ENCODE data around the gene PLEKHH3.

PLEKHH3 gene

GRCh38 chr17:42685831-42686230 lies 9.0 kb upstream of the PLEKHH3 start:
- no peak for DNase-seq

- no peak for DNase-seq
Observed at GRCh38 chr17:42684929-42685556, 8.2 kb upstream of the PLEKHH3 start.

GRCh38 chr17:42683407-42684034 lies 6.7 kb upstream of the PLEKHH3 start:
- no peak for DNase-seq

DNA sequence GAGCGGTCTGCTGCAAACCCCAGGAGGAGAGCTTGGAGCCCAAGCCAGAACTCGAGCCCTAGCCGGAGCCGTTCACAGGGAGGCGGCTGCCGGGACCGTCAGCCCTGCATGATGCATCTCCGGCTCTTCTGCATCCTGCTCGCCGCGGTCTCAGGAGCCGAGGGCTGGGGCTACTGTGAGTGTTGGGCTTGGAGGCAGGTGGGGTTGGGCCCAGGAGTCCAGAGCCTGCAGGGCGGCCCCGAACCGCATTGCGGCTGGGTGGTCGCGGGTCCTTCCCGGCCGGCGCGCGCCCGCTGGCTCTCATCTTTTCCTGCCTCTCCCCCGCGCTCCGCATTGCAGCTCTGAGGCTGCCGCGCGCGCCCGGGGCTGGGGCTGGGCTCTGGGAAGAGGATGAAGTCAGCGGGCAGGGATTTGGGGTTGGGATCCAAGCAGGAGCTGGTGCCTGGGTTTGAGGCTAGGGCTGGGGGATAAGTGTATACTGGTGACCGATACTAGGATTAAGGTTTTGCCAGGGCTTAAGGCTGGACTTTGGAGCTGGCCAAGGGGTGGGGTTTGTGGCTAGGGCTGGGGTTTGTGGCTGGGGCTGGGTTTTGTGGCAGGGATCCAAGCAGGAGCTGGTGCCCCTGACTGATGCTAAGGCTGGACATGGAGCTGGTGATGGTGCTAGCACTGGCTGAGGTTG lies 6.1 kb upstream of the PLEKHH3 start:
- DNase-seq, result peak in 1 of 2 donors; percentile 21

GRCh38 chr17:42681976-42682721 lies 5.4 kb upstream of the PLEKHH3 start, which contains the start of gene CNTNAP1:
Gene CNTNAP1 (plus strand): TSS chr17:42682531. CDS start chr17:42682830, 299 bp downstream.
- peak in 1 of 2 donors; percentile 30 for DNase-seq

DNA sequence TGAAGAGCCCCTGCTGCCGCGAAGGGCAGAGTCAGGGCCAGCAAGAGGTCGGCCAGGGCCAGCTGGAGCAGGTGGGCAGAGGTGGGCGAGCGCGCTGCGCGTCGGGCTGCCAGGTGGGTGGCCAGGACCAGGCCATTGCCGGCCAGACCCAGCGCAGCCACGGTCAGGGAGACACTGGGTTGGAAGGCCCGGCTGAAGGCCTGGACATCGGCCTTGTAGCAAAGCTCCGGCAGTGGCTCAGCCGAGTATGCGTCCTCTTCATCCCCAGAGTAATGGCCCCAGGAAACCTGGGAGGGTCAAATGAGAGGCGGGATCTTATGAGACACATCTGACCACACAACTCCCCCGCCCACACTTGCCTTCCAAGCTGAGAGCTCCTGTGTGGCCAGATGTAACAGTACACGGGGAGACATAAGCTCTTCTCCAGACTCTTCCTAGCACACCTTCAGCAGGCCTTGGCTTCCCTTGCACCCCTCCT lies 3.6 kb upstream of the PLEKHH3 start:
- DNase-seq, result no peak

GRCh38 chr17:42679492-42680330 lies 2.9 kb upstream of the PLEKHH3 start:
- peak; percentile 75 to 81 for DNase-seq

GRCh38 chr17:42678951-42679491 lies 2.2 kb upstream of the PLEKHH3 start:
- peak in 1 of 2 donors; percentile 63 for DNase-seq

GRCh38 chr17:42677921-42678781 lies 1.4 kb upstream of the PLEKHH3 start:
- DNase-seq, result peak; percentile 77 to 81

DNA sequence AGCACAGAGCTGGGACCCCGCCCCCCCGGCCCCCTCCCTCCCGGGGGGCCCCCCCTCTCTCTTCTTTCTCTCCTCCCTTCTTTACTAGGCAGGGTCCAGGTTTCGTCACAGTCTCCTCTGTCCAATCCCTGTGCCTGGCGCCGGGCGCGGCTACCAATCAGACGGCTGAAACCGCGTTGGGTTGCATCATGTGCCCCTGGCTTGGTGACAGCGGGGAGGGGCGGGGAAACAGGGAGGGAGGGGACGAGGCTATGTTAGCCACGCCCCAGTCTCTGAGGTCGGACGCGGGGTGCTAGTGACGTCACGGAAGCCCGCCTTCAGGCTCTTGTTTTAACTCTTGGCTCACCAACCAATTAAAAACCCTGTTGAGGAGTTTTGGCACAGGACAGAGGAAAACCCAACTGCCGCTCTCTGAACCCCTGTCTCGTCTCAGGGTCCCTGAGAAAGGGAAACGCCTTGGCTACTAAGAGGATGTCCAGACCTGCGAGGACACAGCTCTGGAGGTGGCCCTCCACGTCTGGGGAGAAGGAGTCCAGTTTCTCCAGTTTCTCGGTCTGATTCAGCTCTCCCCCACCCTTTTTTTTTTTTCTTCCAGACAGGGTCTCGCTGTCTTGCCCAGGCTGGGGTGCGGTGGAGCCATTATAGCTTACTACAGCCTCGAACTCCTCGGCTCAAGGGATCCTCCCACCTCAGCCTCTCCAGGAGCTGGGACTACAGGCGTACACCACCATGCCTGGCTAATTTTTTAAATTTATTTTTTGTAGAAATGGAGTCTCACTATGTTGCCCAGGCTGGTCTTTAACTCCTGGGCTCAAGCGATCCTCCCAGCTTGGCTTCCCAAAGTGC lies 441 bp upstream of the PLEKHH3 start:
- DNase-seq, result peak; percentile 99 to 100

DNA sequence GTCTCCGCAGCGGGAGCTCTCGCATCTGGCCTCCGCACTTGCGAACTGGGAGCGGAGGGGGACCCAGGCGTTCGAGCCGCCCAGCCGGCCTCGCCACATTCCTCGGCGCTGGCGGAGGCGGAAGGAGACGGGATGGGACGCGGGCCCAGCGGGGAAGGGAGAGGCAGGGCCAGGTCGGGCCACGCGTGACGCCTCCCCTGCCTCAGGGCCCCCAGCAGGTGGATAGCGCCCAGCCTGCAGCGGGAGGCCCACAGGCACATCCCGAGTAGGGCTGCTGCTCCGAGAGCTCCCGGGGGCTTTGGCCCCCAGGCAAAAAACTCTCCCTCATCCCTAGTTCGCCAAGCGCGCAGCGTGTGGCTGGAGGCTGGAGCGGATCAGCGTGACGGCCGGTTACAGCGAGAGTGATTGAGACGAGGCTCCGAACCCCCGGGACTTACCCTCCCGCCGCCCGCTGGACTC lies 800 bp downstream of the PLEKHH3 start:
- DNase-seq, result no peak

GRCh38 chr17:42675348-42675964 lies 1.3 kb downstream of the PLEKHH3 start:
- no peak for DNase-seq

DNA sequence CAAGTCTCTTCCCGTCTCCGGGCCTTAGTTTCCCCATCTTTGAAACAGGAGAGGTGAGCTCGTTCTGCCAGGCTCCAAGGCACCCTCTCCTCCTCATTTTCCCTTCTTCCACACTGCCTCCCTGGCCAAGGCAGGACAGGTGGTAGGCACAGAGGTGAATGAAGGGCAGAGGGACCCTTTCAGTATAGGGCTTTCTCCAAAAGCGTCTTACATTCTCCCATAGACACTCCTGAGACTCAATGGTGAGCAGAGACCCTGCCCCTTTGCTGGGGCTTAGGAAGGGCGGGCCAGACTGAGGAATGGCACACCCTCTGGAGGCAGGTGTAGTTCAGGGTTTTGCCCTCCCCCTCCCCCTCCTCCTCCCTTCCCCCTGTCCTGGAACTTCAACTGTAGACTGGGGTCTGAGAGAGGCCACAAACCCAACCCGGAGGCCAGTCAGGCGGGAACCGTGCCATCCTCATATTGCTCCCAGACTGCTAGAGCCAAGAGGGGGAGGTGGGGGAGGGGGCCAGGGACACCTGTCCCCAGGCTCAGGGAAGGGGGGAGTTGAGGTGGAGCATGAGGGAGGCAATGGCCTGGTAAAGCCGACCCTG lies 1.9 kb downstream of the PLEKHH3 start:
- no peak for DNase-seq

- DNase-seq, result peak in 1 of 2 donors; percentile 23
Observed at GRCh38 chr17:42673885-42674754, 2.7 kb downstream of the PLEKHH3 start.

GRCh38 chr17:42673266-42673884 lies 3.4 kb downstream of the PLEKHH3 start:
- DNase-seq, result no peak

GRCh38 chr17:42672038-42672437 lies 4.8 kb downstream of the PLEKHH3 start:
- no peak for DNase-seq
